Muscle of arm (tissue), 12 donors: ENCODE results near the gene INPP5A. TPM values are rescaled to one million over a fixed set of nuclear protein-coding genes. Genes with fewer than 3 reads are reported as not detected.
"Not testable (repeated sequence)": the region's sequence is repeated elsewhere in the genome, so short reads cannot be mapped to it uniquely, and the experiment has no call there.

ENCODE experiments used
- DNase-seq: peaks from one replicate; pipeline ENCODE4 v3.0.0-alpha.2; 2013
- polyA plus RNA-seq, 12 donors: library from polyadenylated mRNA; unstranded; fragments of 120-200 nt; gene quantifications; one replicate each; pipeline ENCODE4 v1.2.1, GENCODE V29; 2013; ENCODE audit not compliant: insufficient read length in 12 of 12

INPP5A gene
- polyA plus RNA-seq, 12 donors: 22.2 to 59.4 (median 43.8) TPM; not detected in 1

GRCh38 chr10:132752378-132752777 is 214.8 kb downstream of the INPP5A start:
- DNase-seq: no peak

DNA sequence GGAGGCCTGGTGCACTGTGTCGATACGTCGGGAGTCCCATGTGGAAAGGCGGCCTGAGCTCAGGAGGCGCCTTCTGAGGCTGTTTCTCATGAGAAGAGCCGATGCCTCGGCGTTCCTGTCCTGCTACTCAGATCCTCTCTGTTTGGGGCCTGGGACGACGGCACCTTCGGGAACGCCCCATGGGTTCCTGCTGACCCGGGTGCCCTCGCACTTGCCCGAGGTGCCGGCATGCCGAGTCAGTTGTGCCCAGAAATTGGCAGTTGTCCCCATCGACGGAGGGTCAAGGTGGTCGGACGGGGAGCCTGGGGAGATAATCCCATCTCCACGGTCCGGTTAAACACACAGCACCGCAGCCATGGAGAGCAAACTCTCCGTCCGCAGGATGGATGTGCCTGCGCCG is 215.4 kb downstream of the INPP5A start:
- DNase-seq: no peak

DNA sequence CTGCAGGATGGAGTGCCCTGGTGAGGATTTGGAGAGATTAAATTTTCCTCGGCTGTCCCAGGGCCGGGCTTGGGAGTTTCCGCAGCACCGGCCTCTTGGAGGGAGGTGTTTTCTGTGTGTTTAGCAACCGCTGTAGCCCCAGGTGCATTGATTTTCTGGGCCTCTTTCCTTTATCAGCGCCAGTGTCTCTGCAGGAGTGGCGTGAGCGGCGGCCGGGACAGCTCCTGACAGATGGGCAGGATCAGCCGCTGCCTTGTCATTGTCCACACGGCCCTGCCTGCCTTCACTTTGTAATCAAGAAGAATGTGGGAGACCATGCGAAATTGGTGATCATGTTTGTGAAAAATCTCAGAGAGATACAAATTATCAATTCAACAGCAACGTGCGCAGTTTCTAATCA is 216.0 kb downstream of the INPP5A start:
- no peak for DNase-seq

DNA sequence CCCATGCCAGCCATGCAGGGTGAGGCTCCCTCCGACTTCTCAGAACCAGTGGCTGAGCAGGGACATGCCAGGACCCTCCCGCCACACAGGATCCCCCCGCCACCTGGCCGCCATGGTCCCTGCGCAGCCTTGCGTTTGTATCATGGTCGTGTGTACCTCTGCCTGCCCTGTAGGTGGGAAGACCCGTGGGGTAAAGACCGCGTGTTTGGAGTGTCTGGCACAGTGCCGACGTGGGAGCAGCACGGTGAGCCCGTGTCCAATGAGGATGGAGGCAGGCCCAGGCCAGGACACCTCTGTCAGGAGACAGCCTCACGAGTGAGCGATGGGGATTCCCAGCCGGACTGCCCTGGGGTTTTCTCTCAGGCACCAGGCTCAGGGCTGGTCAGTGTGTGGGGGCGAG is 216.5 kb downstream of the INPP5A start:
- DNase-seq: no peak

DNA sequence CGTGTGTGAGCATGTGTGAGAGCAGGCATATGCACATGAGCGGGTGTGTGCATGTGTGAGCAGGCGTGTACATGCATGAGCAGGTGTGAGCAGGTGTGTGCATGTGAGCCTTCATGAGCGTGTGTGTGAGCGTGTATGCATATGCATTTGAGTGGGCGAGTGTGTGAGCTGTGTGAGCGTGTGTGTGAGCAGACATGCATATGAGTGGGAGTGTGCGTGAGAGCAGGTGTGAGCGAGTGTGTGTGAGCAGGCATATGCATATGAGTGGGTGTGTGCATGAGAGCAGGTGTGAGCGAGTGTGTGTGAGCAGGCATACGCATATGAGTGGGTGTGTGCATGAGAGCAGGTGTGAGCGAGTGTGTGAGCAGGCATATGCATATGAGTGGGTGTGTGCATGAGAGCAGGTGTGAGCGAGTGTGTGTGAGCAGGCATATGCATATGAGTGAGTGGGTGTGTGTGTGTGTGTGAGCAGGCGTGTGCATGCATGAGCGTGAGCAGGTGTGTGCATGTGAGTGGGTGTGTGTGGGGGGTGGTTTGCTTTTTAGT is 217.7 kb downstream of the INPP5A start:
- DNase-seq: no peak

DNA sequence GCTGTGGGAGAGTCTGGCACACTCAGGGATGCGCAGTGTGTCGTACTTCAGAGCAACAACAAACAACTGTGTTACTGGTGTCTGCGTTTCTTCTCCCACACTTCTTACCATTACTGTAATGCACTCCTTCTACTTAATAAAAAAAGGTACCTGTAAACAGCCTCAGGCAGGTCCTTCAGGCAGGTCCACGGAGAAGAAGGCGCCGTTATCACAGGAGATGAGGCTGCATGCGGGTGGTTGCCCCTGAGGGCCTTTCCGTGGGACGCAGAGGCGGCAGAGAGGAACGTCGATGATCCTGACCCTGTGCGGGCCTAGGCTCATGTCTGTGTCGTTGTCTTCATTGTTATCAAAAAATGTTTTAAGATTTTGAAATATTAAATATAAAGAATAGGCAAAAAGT is 219.0 kb downstream of the INPP5A start:
- DNase-seq: no peak

DNA sequence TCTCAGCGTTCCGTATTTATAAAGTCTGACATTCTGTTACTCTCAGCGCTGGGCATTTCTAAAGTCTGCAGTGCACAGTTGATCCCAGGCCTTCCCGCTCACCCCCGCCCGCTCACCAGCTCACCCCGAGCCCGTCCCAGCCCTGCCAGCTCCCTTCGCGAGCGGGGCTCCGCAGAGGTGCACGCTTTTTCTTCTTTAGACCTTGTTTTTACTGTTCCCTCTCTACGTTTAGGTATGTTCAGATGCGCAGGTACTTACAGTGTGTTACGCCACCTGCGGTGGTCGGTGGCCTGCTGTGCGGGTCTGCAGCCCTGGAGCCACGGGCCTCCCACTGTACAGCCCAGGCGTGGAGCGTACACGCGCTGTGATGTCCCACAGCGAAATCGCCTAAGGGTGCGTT is 219.6 kb downstream of the INPP5A start:
- no peak for DNase-seq

DNA sequence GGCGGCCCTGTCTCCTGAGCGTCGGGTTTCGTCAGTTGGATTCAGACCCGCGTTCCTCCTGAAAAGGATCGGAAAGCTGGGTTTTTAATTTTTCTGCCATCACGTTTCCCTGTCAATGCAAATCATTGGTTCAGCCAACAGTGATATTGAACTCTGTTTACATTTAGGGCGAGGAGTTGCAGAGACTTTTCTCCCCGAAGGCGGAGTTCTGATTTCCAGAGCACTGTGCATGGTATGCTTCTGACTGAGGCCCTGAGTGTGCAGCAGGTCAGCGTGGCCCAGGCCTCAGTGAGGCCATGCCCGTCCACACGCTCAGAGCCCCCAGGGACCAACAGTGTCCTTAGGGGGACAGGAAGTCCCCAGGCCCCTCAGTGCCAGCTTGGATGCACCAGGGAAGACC is 221.3 kb downstream of the INPP5A start:
- DNase-seq: no peak

DNA sequence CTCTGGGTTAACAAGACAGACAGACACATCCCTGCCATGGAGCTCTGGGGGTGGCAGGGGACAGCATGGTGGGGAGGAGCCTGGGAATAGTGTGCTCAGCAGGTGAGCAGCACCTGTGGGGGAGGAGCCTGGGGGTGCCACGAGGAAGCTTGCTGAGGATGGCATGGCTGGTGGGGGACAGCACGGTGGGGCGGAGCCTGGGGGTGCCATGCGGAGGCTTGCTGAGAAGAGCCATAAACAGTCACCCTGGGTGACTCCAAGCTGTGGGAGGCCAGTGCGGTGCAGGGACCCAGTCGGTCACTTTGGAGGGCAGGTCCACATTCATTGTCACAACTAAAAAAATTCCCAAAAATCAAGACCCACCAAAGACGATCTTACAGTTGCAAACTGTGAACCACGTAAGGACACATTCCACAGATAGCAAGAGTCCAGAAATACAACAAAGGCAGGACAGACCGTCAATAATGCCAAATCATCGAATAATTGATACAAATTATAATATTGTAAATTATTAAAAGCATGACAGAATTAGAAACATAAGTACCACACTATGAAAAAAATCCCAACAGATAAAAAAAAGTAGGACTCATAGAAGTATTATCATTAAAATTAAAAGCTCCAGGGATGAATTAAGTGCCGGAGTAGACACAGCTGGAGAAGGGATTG is 223.9 kb downstream of the INPP5A start:
- DNase-seq: no peak

GRCh38 chr10:132762267-132762666 is 224.7 kb downstream of the INPP5A start:
- no peak for DNase-seq

DNA sequence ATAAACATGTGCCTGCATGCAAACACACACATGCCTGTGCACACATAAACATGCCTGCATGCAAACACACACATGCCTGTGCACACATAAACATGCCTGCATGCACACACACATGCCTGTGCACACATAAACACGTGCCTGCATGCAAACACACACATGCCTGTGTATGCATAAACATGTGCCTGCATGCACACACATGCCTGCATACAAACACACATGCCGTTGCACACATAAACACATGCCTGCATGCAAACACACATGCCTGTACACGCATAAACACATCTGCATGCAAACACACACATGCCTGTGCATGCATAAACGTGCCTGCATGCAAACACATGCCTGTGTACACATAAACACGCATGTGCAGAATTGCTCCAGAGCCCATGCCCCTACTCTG is 226.0 kb downstream of the INPP5A start:
- no peak for DNase-seq

GRCh38 chr10:132764108-132764507 is 226.5 kb downstream of the INPP5A start:
- DNase-seq: no peak

DNA sequence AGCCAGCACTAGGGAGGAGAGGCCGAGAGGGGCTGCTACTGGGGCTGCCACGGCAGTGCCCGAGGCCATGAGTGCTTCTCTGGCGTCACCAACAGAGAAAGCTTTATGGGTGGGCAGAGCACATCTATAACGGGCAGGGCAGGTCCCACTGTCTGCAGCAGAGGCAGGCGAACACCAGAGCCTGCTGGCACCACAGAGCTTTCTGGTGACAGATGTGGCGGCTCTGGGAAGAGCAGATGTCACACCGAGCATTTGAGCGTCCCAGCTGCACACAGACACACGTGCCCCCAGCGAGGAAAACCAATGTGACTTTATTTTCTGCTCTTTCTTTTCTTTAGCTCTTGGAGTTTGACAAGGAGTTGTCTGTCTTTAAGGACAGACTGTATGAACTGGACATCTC is 227.8 kb downstream of the INPP5A start:
- DNase-seq: no peak

GRCh38 chr10:132766291-132766690 is 228.7 kb downstream of the INPP5A start:
- DNase-seq: no peak

GRCh38 chr10:132768346-132769248 is 231.0 kb downstream of the INPP5A start:
- DNase-seq: no peak

DNA sequence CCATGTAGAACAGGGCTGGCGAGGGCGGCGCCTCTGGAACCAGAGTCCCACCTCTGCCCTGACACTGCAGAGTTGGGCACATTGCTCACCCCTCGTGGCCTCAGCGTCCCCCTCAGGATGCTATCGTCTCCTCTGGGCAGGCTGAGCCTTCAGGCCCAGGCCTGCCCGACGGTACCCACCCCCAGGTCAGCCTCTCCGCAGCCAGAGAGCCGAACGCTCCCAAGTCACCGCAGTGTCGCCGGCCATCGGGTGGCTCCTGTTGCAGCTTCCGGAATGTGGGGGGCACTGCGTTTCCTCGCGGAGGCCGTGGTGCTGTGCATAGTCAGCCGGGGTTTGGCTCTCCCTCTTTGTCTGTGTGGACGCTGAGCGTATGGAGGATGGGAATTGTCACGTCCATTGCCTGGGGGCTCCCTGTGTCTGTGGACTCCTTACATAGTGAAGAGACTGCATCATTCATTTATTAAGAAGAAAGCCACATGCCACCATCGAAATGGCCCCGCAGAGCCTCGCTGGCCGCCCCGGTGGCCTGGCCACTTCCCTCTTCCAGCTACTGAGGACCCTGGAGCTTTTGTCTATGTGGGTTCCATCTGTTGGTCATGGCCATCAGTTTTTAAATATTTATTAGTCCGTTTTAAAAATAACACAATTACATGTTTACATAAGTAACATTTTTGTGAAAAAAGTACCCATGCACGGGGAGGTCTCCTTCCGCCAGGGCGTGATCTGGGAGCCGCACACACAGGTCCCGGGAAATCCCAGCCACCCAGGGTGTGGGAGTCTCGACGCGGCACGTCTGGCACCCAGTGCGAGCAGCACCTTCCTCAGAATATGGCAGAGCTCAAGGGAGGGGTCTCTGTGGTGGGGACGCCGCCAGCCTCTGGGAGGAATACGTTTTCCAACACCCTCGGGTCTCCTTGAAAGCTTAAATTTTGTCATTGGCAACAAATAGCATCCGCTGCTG is 232.8 kb downstream of the INPP5A start:
- no peak for DNase-seq

- not testable (repeated sequence) for DNase-seq
Observed at GRCh38 chr10:132772816-132773215, 235.2 kb downstream of the INPP5A start.

- DNase-seq: no peak
Observed at GRCh38 chr10:132774181-132774901, 236.8 kb downstream of the INPP5A start.

DNA sequence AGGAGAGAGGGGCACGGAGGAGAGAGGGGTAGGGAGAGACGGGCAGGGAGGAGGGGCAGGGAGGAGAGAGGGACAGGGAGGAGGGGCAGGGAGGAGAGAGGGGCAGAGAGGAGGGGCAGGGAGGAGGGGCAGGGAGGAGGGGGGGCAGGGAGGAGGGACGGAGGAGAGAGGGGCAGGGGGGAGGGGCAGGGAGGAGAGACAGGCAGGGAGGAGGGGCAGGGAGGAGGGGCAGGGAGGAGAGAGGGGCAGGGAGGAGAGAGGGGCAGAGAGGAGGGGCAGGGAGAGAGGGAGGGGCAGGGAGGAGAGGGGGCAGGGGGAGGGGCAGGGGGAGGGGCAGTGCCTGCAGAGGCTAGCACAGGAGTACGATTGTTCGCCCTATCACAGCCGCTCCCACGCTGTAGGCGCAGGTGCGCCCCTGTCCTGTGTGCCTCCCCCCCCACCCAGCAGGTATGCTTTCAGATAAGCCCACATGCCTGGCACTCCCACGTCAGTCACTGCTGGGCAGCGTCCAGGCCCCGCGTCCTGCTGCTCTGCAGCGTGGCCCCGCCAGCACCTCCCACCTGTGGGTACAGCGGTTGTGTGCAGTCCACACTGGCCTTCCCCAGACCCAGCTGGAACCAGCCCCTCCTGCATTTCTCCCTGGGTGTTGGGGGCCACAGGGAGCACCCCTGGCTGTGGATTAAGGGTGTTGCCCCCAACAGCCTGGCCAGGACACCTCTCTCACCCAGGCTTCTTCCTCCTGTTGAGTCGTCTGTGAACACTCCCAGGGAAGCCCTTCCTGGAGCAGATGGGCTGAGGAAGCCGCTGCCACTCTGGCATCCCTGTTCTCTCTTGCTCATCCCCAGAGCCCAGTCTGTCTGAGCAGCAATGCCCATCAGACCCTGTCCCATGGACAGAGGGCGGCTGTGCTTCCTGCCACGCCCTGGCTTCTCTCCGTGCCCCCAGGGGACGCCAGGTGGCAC is 237.6 kb downstream of the INPP5A start:
- DNase-seq: no peak

DNA sequence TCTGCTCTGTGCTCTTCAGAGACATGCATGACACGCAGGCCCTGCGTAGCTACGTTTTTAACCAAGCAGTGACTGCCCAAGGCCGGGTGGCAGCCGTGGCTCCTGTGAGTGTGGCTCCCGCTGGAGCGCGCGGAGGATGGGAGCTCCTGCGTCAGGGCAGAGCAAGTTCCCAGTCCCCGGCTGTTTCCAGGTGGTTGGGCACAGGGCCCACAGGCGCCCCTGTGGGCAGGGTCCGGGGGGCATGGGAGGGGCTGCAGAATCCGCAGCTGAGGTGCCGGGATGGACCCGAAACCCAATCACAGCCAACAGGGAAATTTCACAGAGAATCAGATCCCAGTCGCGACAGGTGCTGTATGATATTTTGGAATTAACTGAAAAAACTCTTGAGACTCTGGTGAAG is 238.6 kb downstream of the INPP5A start:
- no peak for DNase-seq
